A549 (cell line): ENCODE measurements around the gene TBR1. TPM values are rescaled to one million over a fixed set of nuclear protein-coding genes. Genes with fewer than 3 reads are reported as not detected.
A peak's percentile ranks its signal among the peaks of the same experiment; 100 is the strongest.

Experiments used
- ATAC-seq, 2 experiments: fragments of 200-7000 bp in 1 of 2; fragments of >200 bp in 1 of 2; cut with Nextera tagmentation in 1 of 2; cut with Tn5 transposase in 1 of 2; 3 replicates each; pipeline versions ENCODE4 v1.8.0 to v1.9.1; 2018 to 2020; ENCODE audit warnings: mild to moderate bottlenecking in 1 of 2, moderate library complexity in 1 of 2
- CTCF ChIA-PET: fragments of 300-600 bp; sonication (Branson Sonifier 250); formaldehyde crosslinking; extraction: SDS; loops from one replicate; lab custom pipeline; 2021; ENCODE audit warnings: antibody characterized with exemption, inconsistent platforms; lab: Yijun Ruan, JAX
- POLR2A ChIA-PET: fragments of 350-600 bp; formaldehyde crosslinking; extraction: SDS; loops from one replicate; lab custom pipeline; 2021; ENCODE audit warnings: antibody characterized with exemption, inconsistent platforms; lab: Yijun Ruan, JAX
- DNase-seq, 2 experiments: peaks; one replicate each; pipeline versions ENCODE4 v3.0.0 to v3.0.0-alpha.2; 2011 to 2016; ENCODE audit warnings: low read depth in 1 of 2, low spot score in 1 of 2
- FAIRE-seq: peaks from 2 replicates; lab custom pipeline; 2011; peaks lifted over from hg19 to GRCh38; lab: Jason Lieb, UNC
- H3K27ac ChIP-seq, 2 experiments: fragments of >200 bp; sonication (Bioruptor Twin); formaldehyde crosslinking; 3 replicates each; pipeline ENCODE4 v1.5.1; 2016 to 2017
- H3K4me1 ChIP-seq: fragments of >200 bp; sonication (Bioruptor Twin); formaldehyde crosslinking; 3 replicates; pipeline ENCODE4 v1.6.1; 2016
- H3K4me2 ChIP-seq: fragments of >200 bp; sonication (Bioruptor Twin); formaldehyde crosslinking; 3 replicates; pipeline ENCODE4 v1.6.1; 2016
- H3K4me3 ChIP-seq: fragments of >200 bp; sonication (Bioruptor Twin); formaldehyde crosslinking; 3 replicates; pipeline ENCODE4 v1.5.1; 2016
- H3K9me3 ChIP-seq: fragments of >200 bp; sonication (Bioruptor Twin); formaldehyde crosslinking; 3 replicates; pipeline ENCODE4 v1.6.1; 2016
- CBX8 ChIP-seq: fragments of 200-600 bp; sonication (generic); IDR thresholded peaks from 2 replicates; pipeline ENCODE4 v1.6.1; 2016
- CHD4 ChIP-seq: fragments of 200-600 bp; sonication (generic); IDR thresholded peaks from 2 replicates; pipeline ENCODE4 v1.6.1; 2016; ENCODE audit warnings: antibody characterized with exemption, mild to moderate bottlenecking, borderline replicate concordance
- EHF ChIP-seq: fragments of 250-450 bp; sonication (Bioruptor Pico); IDR thresholded peaks from 2 replicates; pipeline ENCODE4 v1.5.0; 2020; ENCODE audit warnings: mild to moderate bottlenecking
- FOSL2 ChIP-seq, 2 experiments: fragments of 450-650 bp in 1 of 2; fragments of >200 bp in 1 of 2; sonication (Bioruptor Twin) in 1 of 2; formaldehyde crosslinking; IDR thresholded peaks; 2 replicates each; pipeline versions ENCODE4 v1.5.0 to v1.6.1; 2016 to 2020; ENCODE audit warnings: mild to moderate bottlenecking in 1 of 2, moderate library complexity in 1 of 2
- FOXS1 ChIP-seq: fragments of 250-450 bp; sonication (Bioruptor Pico); IDR thresholded peaks from 2 replicates; pipeline ENCODE4 v1.5.0; 2020; ENCODE audit warnings: mild to moderate bottlenecking, moderate library complexity
- HES2 ChIP-seq: fragments of >200 bp; sonication (Bioruptor Twin); formaldehyde crosslinking; IDR thresholded peaks from 2 replicates; pipeline ENCODE4 v1.6.1; 2016
- HEYL ChIP-seq: fragments of 250-450 bp; sonication (Bioruptor Pico); IDR thresholded peaks from 2 replicates; pipeline ENCODE4 v1.8.0; 2021; ENCODE audit warnings: mild to moderate bottlenecking, moderate library complexity
- HOXA7 ChIP-seq: fragments of 250-450 bp; sonication (Bioruptor Pico); IDR thresholded peaks from 2 replicates; pipeline ENCODE4 v1.5.0; 2020; ENCODE audit warnings: mild to moderate bottlenecking, moderate library complexity
- HOXB13 ChIP-seq: fragments of 250-450 bp; sonication (Bioruptor Pico); IDR thresholded peaks from 2 replicates; pipeline ENCODE4 v1.5.0; 2020; ENCODE audit warnings: low read depth, mild to moderate bottlenecking, moderate library complexity
- JUN ChIP-seq, 2 experiments: fragments of >200 bp; sonication (Bioruptor Twin); formaldehyde crosslinking; IDR thresholded peaks; 2 replicates in 1 of 2; 3 replicates in 1 of 2; pipeline ENCODE4 v1.6.1; 2016 to 2017
- JUNB ChIP-seq: fragments of >200 bp; sonication (Bioruptor Twin); formaldehyde crosslinking; IDR thresholded peaks from 2 replicates; pipeline ENCODE4 v1.6.1; 2016
- KDM1A ChIP-seq: fragments of 200-600 bp; sonication (generic); IDR thresholded peaks from 2 replicates; pipeline ENCODE4 v1.6.1; 2016; ENCODE audit warnings: low read depth, mild to moderate bottlenecking
- KDM5A ChIP-seq: fragments of 200-600 bp; sonication (generic); IDR thresholded peaks from 2 replicates; pipeline ENCODE4 v1.6.1; 2016; ENCODE audit warnings: antibody characterized with exemption, mild to moderate bottlenecking
- MAFK ChIP-seq: fragments of 450-650 bp; IDR thresholded peaks from 2 replicates; pipeline ENCODE4 v1.6.1; 2014; ENCODE audit not compliant: partially characterized antibody
- MAX ChIP-seq: IDR thresholded peaks from 2 replicates; pipeline ENCODE4 v1.6.1; 2012
- MAZ ChIP-seq: fragments of 150-350 bp; IDR thresholded peaks from 2 replicates; pipeline ENCODE4 v1.6.1; 2014; ENCODE audit warnings: antibody characterized with exemption, low read depth, low read length, borderline replicate concordance
- MYC ChIP-seq: IDR thresholded peaks from 2 replicates; pipeline ENCODE4 v1.6.1; 2012; ENCODE audit warnings: mild to moderate bottlenecking, inconsistent platforms, low read length, improper control_type of control experiment, borderline replicate concordance
- PBX3 ChIP-seq: IDR thresholded peaks from 2 replicates; pipeline ENCODE4 v1.6.1; 2012
- PHF8 ChIP-seq: fragments of 200-600 bp; sonication (generic); IDR thresholded peaks from 2 replicates; pipeline ENCODE4 v1.6.1; 2016; ENCODE audit warnings: low read depth, mild to moderate bottlenecking, antibody characterized with exemption, moderate library complexity, borderline replicate concordance
- POLR2A ChIP-seq: IDR thresholded peaks from 2 replicates; pipeline ENCODE4 v1.6.1; 2012; ENCODE audit warnings: mild to moderate bottlenecking, low read length
- RARB ChIP-seq: fragments of 250-450 bp; sonication (Bioruptor Pico); IDR thresholded peaks from 2 replicates; pipeline ENCODE4 v1.8.0; 2021; ENCODE audit warnings: mild to moderate bottlenecking, moderate library complexity
- RNF2 ChIP-seq: fragments of 200-600 bp; sonication (generic); IDR thresholded peaks from 2 replicates; pipeline ENCODE4 v1.6.1; 2016; ENCODE audit warnings: low read depth, mild to moderate bottlenecking, antibody characterized with exemption, moderate library complexity, borderline replicate concordance
- SREBF2 ChIP-seq: fragments of 450-650 bp; IDR thresholded peaks from 2 replicates; pipeline ENCODE4 v1.6.1; 2014; ENCODE audit warnings: mild to moderate bottlenecking, moderate library complexity
- TFCP2L1 ChIP-seq: fragments of 250-450 bp; sonication (Bioruptor Pico); IDR thresholded peaks from 2 replicates; pipeline ENCODE4 v1.5.0; 2021; ENCODE audit warnings: mild to moderate bottlenecking
- TP53 ChIP-seq: fragments of 250-450 bp; sonication (Bioruptor Pico); IDR thresholded peaks from 2 replicates; pipeline ENCODE4 v1.5.0; 2021; ENCODE audit warnings: mild to moderate bottlenecking, moderate library complexity
- ZC3H11A ChIP-seq: fragments of 450-650 bp; IDR thresholded peaks from 2 replicates; pipeline ENCODE4 v1.6.1; 2014; ENCODE audit warnings: antibody characterized with exemption, mild to moderate bottlenecking
- ZFP36 ChIP-seq: fragments of 450-650 bp; IDR thresholded peaks from 2 replicates; pipeline ENCODE4 v1.6.1; 2014; ENCODE audit warnings: borderline replicate concordance; ENCODE audit not compliant: partially characterized antibody
- ZSCAN20 ChIP-seq: fragments of 250-450 bp; sonication (Bioruptor Pico); IDR thresholded peaks from 2 replicates; pipeline ENCODE4 v1.8.0; 2022; ENCODE audit warnings: mild to moderate bottlenecking, moderate library complexity
- WGBS: methylation state at CpG from one replicate; pipeline ENCODE4 v1.1.6; 2017; ENCODE audit errors: missing lambda C conversion rate; 5-methylcytosine and 5-hydroxymethylcytosine counted together
- polyA plus RNA-seq, 4 experiments: library from polyadenylated mRNA; depleted of rRNA in 3 of 4; stranded (reverse); fragments of >200 nt; fragmentation: RNase III in 1 of 4; extraction: RNeasy Plus Mini Kit Qiagen cat#74134 plus additional on column Dnase treatment in 1 of 4; gene quantifications; 2 replicates in 3 of 4; 3 replicates in 1 of 4; pipeline ENCODE4 v1.2.3, GENCODE V29; 2011 to 2017
- TF ChIP-seq, protein P1 (sequence below): fragments of >200 bp; sonication (Bioruptor Twin); formaldehyde crosslinking; IDR thresholded peaks from 3 replicates; pipeline ENCODE4 v1.5.1; 2016

The TBR1 gene
- polyA plus RNA-seq, 2 of the 4 experiments (the other 2 are of a cell fraction), result 0.01 to 0.09 TPM

- no peak for ATAC-seq
- TF ChIP-seq TFCP2L1 (CRISPR knock-in tag) (no peak), JUN (IDR thresholded peaks at IDR 0.05) (no peak), PHF8 (no peak), CBX8 (no peak), FOSL2 (IDR thresholded peaks at IDR 0.05) (no peak), FOSL2 (CRISPR knock-in tag; IDR thresholded peaks at IDR 0.05) (no peak), FOXS1 (CRISPR knock-in tag) (no peak), HES2 (no peak), RNF2 (no peak), MAX (no peak), MYC (no peak), ZC3H11A (no peak), PBX3 (no peak), TP53 (no peak), JUNB (no peak), HOXB13 (CRISPR knock-in tag) (no peak), KDM5A (no peak), RARB (CRISPR knock-in tag) (no peak), ZFP36 (no peak), EHF (CRISPR knock-in tag) (no peak), KDM1A (no peak)
- TF ChIP-seq, all 56 proteins: peak for 0
- Histone ChIP-seq H3K4me3 (no peak overlapping the region), H3K9me3 (no peaks in the 10 kb centered on the region), H3K27ac (no peak overlapping the region), H3K4me2 (no peak overlapping the region), H3K4me1 (no peaks in the 10 kb centered on the region)
- ChIA-PET POLR2A (no interaction called here), CTCF (interaction anchor here (1.2 kb wide), 1 partner anchor 10 kb away, joined by 3 read pairs; no protein-coding TSS in a partner anchor)
- DNase-seq, result no peak
- FAIRE-seq, result no peak
- WGBS, result 89% methylated on average over 9 of the region's 9 CpGs
Observed at GRCh38 chr2:161424394-161424769, 8.3 kb downstream of the TBR1 start.

- 41% methylated on average over 4 of the region's 4 CpGs for WGBS
- Histone ChIP-seq H3K4me2 (no peak overlapping the region), H3K9me3 (no peaks in the 10 kb centered on the region), H3K4me1 (no peaks in the 10 kb centered on the region), H3K4me3 (no peak overlapping the region), H3K27ac (no peak overlapping the region)
- no peak for FAIRE-seq
- DNase-seq, result no peak
- TF ChIP-seq PHF8 (no peak), EHF (CRISPR knock-in tag) (no peak), JUNB (no peak), CHD4 (no peak), MAFK (peak; percentile 39)
- CTCF ChIA-PET, result no interaction called here
- POLR2A ChIA-PET, result no interaction called here
- no peak for ATAC-seq
Observed at GRCh38 chr2:161424891-161425727, 9.0 kb downstream of the TBR1 start.

GRCh38 chr2:161425728-161426454, 9.8 kb downstream of the TBR1 start:
- CTCF ChIA-PET, result no interaction called here
- 77% methylated on average over 17 of the region's 17 CpGs for WGBS
- FAIRE-seq, result no peak
- TF ChIP-seq, protein P1, sequence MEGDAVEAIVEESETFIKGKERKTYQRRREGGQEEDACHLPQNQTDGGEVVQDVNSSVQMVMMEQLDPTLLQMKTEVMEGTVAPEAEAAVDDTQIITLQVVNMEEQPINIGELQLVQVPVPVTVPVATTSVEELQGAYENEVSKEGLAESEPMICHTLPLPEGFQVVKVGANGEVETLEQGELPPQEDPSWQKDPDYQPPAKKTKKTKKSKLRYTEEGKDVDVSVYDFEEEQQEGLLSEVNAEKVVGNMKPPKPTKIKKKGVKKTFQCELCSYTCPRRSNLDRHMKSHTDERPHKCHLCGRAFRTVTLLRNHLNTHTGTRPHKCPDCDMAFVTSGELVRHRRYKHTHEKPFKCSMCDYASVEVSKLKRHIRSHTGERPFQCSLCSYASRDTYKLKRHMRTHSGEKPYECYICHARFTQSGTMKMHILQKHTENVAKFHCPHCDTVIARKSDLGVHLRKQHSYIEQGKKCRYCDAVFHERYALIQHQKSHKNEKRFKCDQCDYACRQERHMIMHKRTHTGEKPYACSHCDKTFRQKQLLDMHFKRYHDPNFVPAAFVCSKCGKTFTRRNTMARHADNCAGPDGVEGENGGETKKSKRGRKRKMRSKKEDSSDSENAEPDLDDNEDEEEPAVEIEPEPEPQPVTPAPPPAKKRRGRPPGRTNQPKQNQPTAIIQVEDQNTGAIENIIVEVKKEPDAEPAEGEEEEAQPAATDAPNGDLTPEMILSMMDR, result no peak
- TF ChIP-seq PBX3, result no peak
- TF ChIP-seq MAX, result no peak
- no peak for TF ChIP-seq ZFP36
- TF ChIP-seq MAZ, result no peak
- TF ChIP-seq POLR2A, result no peak
- TF ChIP-seq HOXB13 (CRISPR knock-in tag), result no peak
- TF ChIP-seq TFCP2L1 (CRISPR knock-in tag), result no peak
- TF ChIP-seq FOXS1 (CRISPR knock-in tag), result no peak
- TF ChIP-seq HEYL (CRISPR knock-in tag), result no peak
- TF ChIP-seq SREBF2, result no peak
- TF ChIP-seq JUNB, result no peak
- no peak for TF ChIP-seq ZSCAN20 (CRISPR knock-in tag)
- TF ChIP-seq HOXA7 (CRISPR knock-in tag), result no peak

More at GRCh38 chr2:161425728-161426454, 9.8 kb downstream of the TBR1 start:
- H3K9me3 ChIP-seq, result no peaks in the 10 kb centered on the region
- no peak overlapping the region for H3K4me3 ChIP-seq
- no peak overlapping the region for H3K27ac ChIP-seq
- ATAC-seq, result no peak
- no peak for DNase-seq
- no peak overlapping the region for H3K4me2 ChIP-seq
- no peaks in the 10 kb centered on the region for H3K4me1 ChIP-seq
- POLR2A ChIA-PET, result no interaction called here
